BLaER1 treated with 17β-estradiol and CSF1 and Interleukin-3, amounts not matched to agents 10 nM and 100 nM (cell line): ENCODE results near the gene AK5.
A peak's percentile ranks its signal among the peaks of the same experiment; 100 is the strongest.

Experiments used
- H3K27ac ChIP-seq, 11 experiments: shearing (Covaris generic); formaldehyde crosslinking; 2 replicates each; pipeline ENCODE4 v1.8.1; 2022
- H3K27me3 ChIP-seq, 11 experiments: shearing (Covaris generic); formaldehyde crosslinking; 2 replicates each; pipeline ENCODE4 v1.8.1; 2022
- H3K36me3 ChIP-seq, 11 experiments: shearing (Covaris generic); formaldehyde crosslinking; 2 replicates each; pipeline ENCODE4 v1.8.1; 2022
- H3K4me1 ChIP-seq, 10 experiments: shearing (Covaris generic); formaldehyde crosslinking; 2 replicates each; pipeline ENCODE4 v1.8.1; 2022
- H3K4me2 ChIP-seq, 11 experiments: shearing (Covaris generic); formaldehyde crosslinking; 2 replicates each; pipeline ENCODE4 v1.8.1; 2022
- H3K4me3 ChIP-seq, 10 experiments: shearing (Covaris generic); formaldehyde crosslinking; 2 replicates each; pipeline ENCODE4 v1.8.1; 2022
- H3K9ac ChIP-seq, 11 experiments: shearing (Covaris generic); formaldehyde crosslinking; 2 replicates each; pipeline ENCODE4 v1.8.1; 2022
- H3K9me3 ChIP-seq, 11 experiments: shearing (Covaris generic); formaldehyde crosslinking; replicated peaks in 1 of 11; 2 replicates each; pipeline ENCODE4 v1.8.1; 2022
- H4K20me1 ChIP-seq, 11 experiments: shearing (Covaris generic); formaldehyde crosslinking; 2 replicates each; pipeline ENCODE4 v1.8.1; 2022
- Cebpa-rat ChIP-seq, 11 experiments: shearing (Covaris generic); IDR thresholded peaks; 2 replicates each; pipeline ENCODE4 v1.8.1; 2022

Gene AK5

GRCh38 chr1:77281491-77282186, at the start of gene AK5:
AK5 (plus strand) TSS chr1:77282019; CDS start chr1:77282314, 295 bp downstream.
- Histone ChIP-seq H4K20me1 (peaks cover 0 to 43% (median 8%) of the 10 kb centered on the region in 11 experiments; a peak in 11 of 22 replicates), H3K9ac (peak within 1 kb of the TSS; percentile 3 to 68 (median 57); a peak in 19 of 22 replicates), H3K9me3 (no peaks in the 10 kb centered on the region), H3K27ac (0 out of 22 replicates have a peak within 1 kb of the TSS, but pooled peaks of 1 of the 11 experiments have one; percentile 27), H3K36me3 (no peaks in the 10 kb centered on the region), H3K4me2 (peak within 1 kb of the TSS; percentile 96 to 100 (median 99)), H3K4me1 (peaks cover 25 to 41% (median 35%) of the 10 kb centered on the region in 10 experiments), H3K27me3 (peaks cover 36 to 99% (median 45%) of the 10 kb centered on the region in 11 experiments), H3K4me3 (peak within 1 kb of the TSS; percentile 52 to 75 (median 65))
- TF ChIP-seq Cebpa-rat (IDR thresholded peaks at IDR 0.05): no peak

GRCh38 chr1:77232829-77233228, 49.0 kb upstream of the AK5 start:
- peaks cover 0 to 2% (median 0%) of the 10 kb centered on the region in 10 experiments; a peak in 8 of 20 replicates for H3K4me1 ChIP-seq
- H4K20me1 ChIP-seq: no peaks in the 10 kb centered on the region
- no peak overlapping the region for H3K4me2 ChIP-seq
- no peak overlapping the region for H3K9ac ChIP-seq
- no peaks in the 10 kb centered on the region for H3K27me3 ChIP-seq
- H3K9me3 ChIP-seq: peaks cover 12 to 27% (median 22%) of the 10 kb centered on the region in 11 experiments; a peak in 21 of 22 replicates
- no peak for TF ChIP-seq Cebpa-rat (IDR thresholded peaks at IDR 0.05)
- no peaks in the 10 kb centered on the region for H3K36me3 ChIP-seq
- no peak overlapping the region for H3K4me3 ChIP-seq
- H3K27ac ChIP-seq: no peak overlapping the region

- Histone ChIP-seq H3K9me3 (peaks cover 12 to 27% (median 22%) of the 10 kb centered on the region in 11 experiments; a peak in 21 of 22 replicates), H3K4me3 (no peak overlapping the region), H3K9ac (no peak overlapping the region), H3K4me2 (no peak overlapping the region), H3K27me3 (no peaks in the 10 kb centered on the region), H3K27ac (no peak overlapping the region), H3K4me1 (peaks cover 0 to 14% (median 10%) of the 10 kb centered on the region in 10 experiments; a peak in 15 of 20 replicates), H3K36me3 (no peaks in the 10 kb centered on the region), H4K20me1 (no peaks in the 10 kb centered on the region)
- no peak for TF ChIP-seq Cebpa-rat (IDR thresholded peaks at IDR 0.05)
Measured at GRCh38 chr1:77234096-77234495, 47.7 kb upstream of the AK5 start.

GRCh38 chr1:77234943-77235342, 46.9 kb upstream of the AK5 start:
- H3K4me3 ChIP-seq: no peak overlapping the region
- no peak overlapping the region for H3K27ac ChIP-seq
- TF ChIP-seq Cebpa-rat (IDR thresholded peaks at IDR 0.05): no peak
- H3K36me3 ChIP-seq: no peaks in the 10 kb centered on the region
- peaks cover 0 to 23% (median 14%) of the 10 kb centered on the region in 10 experiments; a peak in 15 of 20 replicates for H3K4me1 ChIP-seq
- no peak overlapping the region for H3K9ac ChIP-seq
- H4K20me1 ChIP-seq: no peaks in the 10 kb centered on the region
- no peak overlapping the region for H3K4me2 ChIP-seq
- H3K27me3 ChIP-seq: no peaks in the 10 kb centered on the region
- H3K9me3 ChIP-seq: peaks cover 12 to 27% (median 22%) of the 10 kb centered on the region in 11 experiments; a peak in 21 of 22 replicates

- Histone ChIP-seq H3K4me1 (peaks cover 0 to 23% (median 15%) of the 10 kb centered on the region in 10 experiments; a peak in 15 of 20 replicates), H3K27me3 (no peaks in the 10 kb centered on the region), H4K20me1 (no peaks in the 10 kb centered on the region), H3K9me3 (peaks cover 5 to 24% (median 18%) of the 10 kb centered on the region in 11 experiments; a peak in 19 of 22 replicates), H3K36me3 (no peaks in the 10 kb centered on the region), H3K9ac (no peak overlapping the region), H3K27ac (peak overlapping the region in 5 of 11 experiments; percentile 22 to 55 (median 30); a peak in 9 of 22 replicates), H3K4me2 (peak overlapping the region in 9 of 11 experiments; percentile 19 to 53 (median 41); a peak in 15 of 22 replicates), H3K4me3 (no peak overlapping the region)
- no peak for TF ChIP-seq Cebpa-rat (IDR thresholded peaks at IDR 0.05)
Measured at GRCh38 chr1:77238462-77238861, 43.4 kb upstream of the AK5 start.

- H3K4me1 ChIP-seq: peaks cover 0 to 23% (median 15%) of the 10 kb centered on the region in 10 experiments; a peak in 15 of 20 replicates
- H3K27me3 ChIP-seq: no peaks in the 10 kb centered on the region
Measured at GRCh38 chr1:77239311-77239710, 42.5 kb upstream of the AK5 start.

GRCh38 chr1:77245830-77246229, 36.0 kb upstream of the AK5 start:
- H3K9ac ChIP-seq: no peak overlapping the region
- H3K36me3 ChIP-seq: 0 out of 22 replicates have a peak, but pooled peaks cover 0 to 5% (median 0%) of the 10 kb centered on the region in 11 experiments
- H3K4me1 ChIP-seq: peaks cover 0 to 3% (median 0%) of the 10 kb centered on the region in 10 experiments; a peak in 2 of 20 replicates
- no peaks in the 10 kb centered on the region for H3K27me3 ChIP-seq
- TF ChIP-seq Cebpa-rat (IDR thresholded peaks at IDR 0.05): no peak
- no peak overlapping the region for H3K4me2 ChIP-seq
- peaks cover 33 to 57% (median 45%) of the 10 kb centered on the region in 11 experiments for H3K9me3 ChIP-seq
- H3K4me3 ChIP-seq: no peak overlapping the region
- no peak overlapping the region for H3K27ac ChIP-seq
- H4K20me1 ChIP-seq: no peaks in the 10 kb centered on the region

More at GRCh38 chr1:77239311-77239710, 42.5 kb upstream of the AK5 start:
- no peak overlapping the region for H3K9ac ChIP-seq
- peak overlapping the region in 6 of 11 experiments; percentile 32 to 49 (median 42); a peak in 8 of 22 replicates for H3K4me2 ChIP-seq
- H3K9me3 ChIP-seq: peaks cover 3 to 26% (median 17%) of the 10 kb centered on the region in 11 experiments; a peak in 16 of 22 replicates
- H3K36me3 ChIP-seq: no peaks in the 10 kb centered on the region
- no peak for TF ChIP-seq Cebpa-rat (IDR thresholded peaks at IDR 0.05)
- H3K4me3 ChIP-seq: no peak overlapping the region
- no peaks in the 10 kb centered on the region for H4K20me1 ChIP-seq
- H3K27ac ChIP-seq: peak overlapping the region in 2 of 11 experiments; percentile 24 to 31; a peak in 3 of 22 replicates

GRCh38 chr1:77250126-77250525, 31.7 kb upstream of the AK5 start:
- Histone ChIP-seq H3K4me3 (no peak overlapping the region), H3K27ac (no peak overlapping the region), H3K36me3 (0 out of 22 replicates have a peak, but pooled peaks cover 0 to 5% (median 0%) of the 10 kb centered on the region in 11 experiments), H3K9me3 (peaks cover 46 to 64% (median 55%) of the 10 kb centered on the region in 11 experiments), H3K27me3 (no peaks in the 10 kb centered on the region), H4K20me1 (no peaks in the 10 kb centered on the region), H3K9ac (no peak overlapping the region), H3K4me1 (peaks cover 0 to 3% (median 0%) of the 10 kb centered on the region in 10 experiments; a peak in 2 of 20 replicates), H3K4me2 (no peak overlapping the region)
- no peak for TF ChIP-seq Cebpa-rat (IDR thresholded peaks at IDR 0.05)

GRCh38 chr1:77253211-77253610, 28.6 kb upstream of the AK5 start:
- Histone ChIP-seq H3K9me3 (peaks cover 34 to 64% (median 45%) of the 10 kb centered on the region in 11 experiments), H3K27me3 (no peaks in the 10 kb centered on the region), H3K27ac (no peak overlapping the region), H3K36me3 (0 out of 22 replicates have a peak, but pooled peaks cover 0 to 5% (median 0%) of the 10 kb centered on the region in 11 experiments), H3K4me3 (no peak overlapping the region), H3K4me1 (peaks cover 0 to 3% (median 0%) of the 10 kb centered on the region in 10 experiments; a peak in 2 of 20 replicates), H4K20me1 (no peaks in the 10 kb centered on the region), H3K4me2 (no peak overlapping the region), H3K9ac (no peak overlapping the region)
- no peak for TF ChIP-seq Cebpa-rat (IDR thresholded peaks at IDR 0.05)
